Endodermal cell (in vitro differentiated cells): ENCODE results near the gene LAMC1. TPM values are rescaled to one million over a fixed set of nuclear protein-coding genes. Genes with fewer than 3 reads are reported as not detected.

Source experiments
- DNase-seq: peaks from one replicate; pipeline ENCODE4 v3.0.0-alpha.2; 2017
- H3K27ac ChIP-seq: 2 replicates; pipeline ENCODE4 v1.5.1; 2013; ENCODE audit warnings: mild to moderate bottlenecking, low read depth, low read length, moderate library complexity
- H3K27me3 ChIP-seq: 2 replicates; pipeline ENCODE4 v1.6.1; 2013; ENCODE audit warnings: mild to moderate bottlenecking, low read length, moderate library complexity; ENCODE audit not compliant: insufficient read depth, control insufficient read depth, poor library complexity, severe bottlenecking
- H3K36me3 ChIP-seq: 2 replicates; pipeline ENCODE4 v1.7.0; 2013; ENCODE audit warnings: mild to moderate bottlenecking, low read length, moderate library complexity; ENCODE audit not compliant: control insufficient read depth, insufficient read depth
- H3K4me1 ChIP-seq: one replicate; pipeline ENCODE4 v1.7.0; 2013; ENCODE audit warnings: low read length; ENCODE audit not compliant: control insufficient read depth, insufficient read depth
- H3K4me3 ChIP-seq: 2 replicates; pipeline ENCODE4 v1.5.1; 2013; ENCODE audit warnings: mild to moderate bottlenecking, low read length, moderate library complexity
- H3K9ac ChIP-seq: 2 replicates; pipeline ENCODE4 v1.6.1; 2013; ENCODE audit warnings: mild to moderate bottlenecking, low read length, moderate library complexity; ENCODE audit not compliant: poor library complexity, severe bottlenecking; ENCODE audit errors: extremely low read depth
- H3K9me3 ChIP-seq: 2 replicates; pipeline ENCODE4 v1.6.1; 2013; ENCODE audit warnings: mild to moderate bottlenecking, low read length, moderate library complexity; ENCODE audit not compliant: control insufficient read depth
- H3K27ac Mint-ChIP-seq: 2 replicates; pipeline ENCODE4 v1.8.0; 2020; ENCODE audit warnings: mixed read lengths
- H3K27me3 Mint-ChIP-seq: 2 replicates; pipeline ENCODE4 v1.8.0; 2021; ENCODE audit warnings: mild to moderate bottlenecking, mixed read lengths; ENCODE audit not compliant: insufficient read depth
- H3K36me3 Mint-ChIP-seq: 2 replicates; pipeline ENCODE4 v1.8.0; 2020; ENCODE audit warnings: low read depth, mixed read lengths
- H3K4me1 Mint-ChIP-seq: 2 replicates; pipeline ENCODE4 v1.8.0; 2020; ENCODE audit warnings: mixed read lengths
- H3K4me3 Mint-ChIP-seq: 2 replicates; pipeline ENCODE4 v1.8.0; 2020; ENCODE audit warnings: mild to moderate bottlenecking, moderate library complexity, mixed read lengths
- H3K9me3 Mint-ChIP-seq: 2 replicates; pipeline ENCODE4 v1.8.0; 2020; ENCODE audit warnings: mild to moderate bottlenecking, mixed read lengths
- whole genome bisulfite sequencing, 2 experiments: methylation state at CpG; one replicate each; pipeline versions ENCODE4 v1.1.5 to v1.1.7; 2013; ENCODE audit warnings: missing lambda C conversion rate in 2 of 2, mixed read lengths in 1 of 2; ENCODE audit not compliant: insufficient coverage in 1 of 2, insufficient read length in 1 of 2; 5-methylcytosine and 5-hydroxymethylcytosine counted together
- total RNA-seq, 2 donors: library from RNA; stranded (reverse); fragmentation: NEBNext Ultra II Directional in 1 of 2; extraction: Animal tissue kit (Norgen Biotek cat#: 25700) in 1 of 2; gene quantifications; 2 replicates in 1 of 2; 3 replicates in 1 of 2; pipeline ENCODE4 v1.2.1, GENCODE V29; 2021
- TF ChIP-seq, protein P1 (sequence below): fragments of 200-600 bp; sonication (generic); conservative IDR thresholded peaks from 2 replicates; pipeline ENCODE4 v1.5.0; 2021; ENCODE audit warnings: antibody characterized with exemption, mild to moderate bottlenecking

LAMC1 gene
- total RNA-seq, 2 donors from 2014 or later: 47.9 to 58.8 TPM

DNA sequence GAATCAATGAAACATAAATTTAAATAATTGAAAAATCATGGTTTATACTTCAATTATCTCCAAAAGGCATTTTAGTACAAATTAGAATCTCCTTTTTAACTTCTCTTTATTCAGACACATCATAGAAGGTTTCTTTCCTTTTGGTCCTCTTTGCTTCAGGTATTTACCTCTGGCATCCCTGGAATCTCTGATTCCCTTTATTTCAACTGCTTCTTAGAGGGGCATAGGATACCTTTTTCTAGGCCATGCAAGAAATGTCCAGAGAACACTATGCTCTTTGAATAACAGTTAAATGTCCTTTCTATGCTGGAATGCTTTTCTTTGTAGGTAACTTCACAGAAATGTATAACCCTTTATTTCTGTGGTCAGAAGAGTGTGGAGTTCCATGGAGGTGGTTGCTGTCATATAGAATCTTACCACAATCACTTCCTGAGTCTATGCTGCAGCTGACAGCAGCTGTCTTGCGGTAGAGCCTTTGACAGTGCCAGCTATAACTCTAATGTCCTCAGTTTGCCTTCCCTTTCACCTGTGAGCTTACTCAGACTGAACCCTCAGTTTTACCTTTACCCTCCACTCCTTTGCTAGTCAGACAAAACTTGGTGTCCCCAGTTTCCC lies 171.4 kb downstream of the LAMC1 start:
- no peak overlapping the region for H3K4me3 Mint-ChIP-seq
- H3K27ac ChIP-seq: no peak overlapping the region
- peaks cover 8% of the 10 kb centered on the region for H3K27me3 ChIP-seq
- no peaks in the 10 kb centered on the region for H3K9me3 ChIP-seq
- no peak overlapping the region for H3K4me3 ChIP-seq
- H3K36me3 ChIP-seq: no peaks in the 10 kb centered on the region
- H3K9me3 Mint-ChIP-seq: no peaks in the 10 kb centered on the region
- no peak overlapping the region for H3K9ac ChIP-seq
- H3K27me3 Mint-ChIP-seq: peaks cover 7% of the 10 kb centered on the region
- H3K4me1 Mint-ChIP-seq: peaks cover 13% of the 10 kb centered on the region
- DNase-seq: no peak
- no peaks in the 10 kb centered on the region for H3K36me3 Mint-ChIP-seq
- TF ChIP-seq, protein P1, sequence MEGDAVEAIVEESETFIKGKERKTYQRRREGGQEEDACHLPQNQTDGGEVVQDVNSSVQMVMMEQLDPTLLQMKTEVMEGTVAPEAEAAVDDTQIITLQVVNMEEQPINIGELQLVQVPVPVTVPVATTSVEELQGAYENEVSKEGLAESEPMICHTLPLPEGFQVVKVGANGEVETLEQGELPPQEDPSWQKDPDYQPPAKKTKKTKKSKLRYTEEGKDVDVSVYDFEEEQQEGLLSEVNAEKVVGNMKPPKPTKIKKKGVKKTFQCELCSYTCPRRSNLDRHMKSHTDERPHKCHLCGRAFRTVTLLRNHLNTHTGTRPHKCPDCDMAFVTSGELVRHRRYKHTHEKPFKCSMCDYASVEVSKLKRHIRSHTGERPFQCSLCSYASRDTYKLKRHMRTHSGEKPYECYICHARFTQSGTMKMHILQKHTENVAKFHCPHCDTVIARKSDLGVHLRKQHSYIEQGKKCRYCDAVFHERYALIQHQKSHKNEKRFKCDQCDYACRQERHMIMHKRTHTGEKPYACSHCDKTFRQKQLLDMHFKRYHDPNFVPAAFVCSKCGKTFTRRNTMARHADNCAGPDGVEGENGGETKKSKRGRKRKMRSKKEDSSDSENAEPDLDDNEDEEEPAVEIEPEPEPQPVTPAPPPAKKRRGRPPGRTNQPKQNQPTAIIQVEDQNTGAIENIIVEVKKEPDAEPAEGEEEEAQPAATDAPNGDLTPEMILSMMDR: no peak
- H3K4me1 ChIP-seq: no peaks in the 10 kb centered on the region
- no peak overlapping the region for H3K27ac Mint-ChIP-seq
- 88 to 96% methylated on average over 1 of the region's 1 CpG for WGBS, 2 experiments

DNA sequence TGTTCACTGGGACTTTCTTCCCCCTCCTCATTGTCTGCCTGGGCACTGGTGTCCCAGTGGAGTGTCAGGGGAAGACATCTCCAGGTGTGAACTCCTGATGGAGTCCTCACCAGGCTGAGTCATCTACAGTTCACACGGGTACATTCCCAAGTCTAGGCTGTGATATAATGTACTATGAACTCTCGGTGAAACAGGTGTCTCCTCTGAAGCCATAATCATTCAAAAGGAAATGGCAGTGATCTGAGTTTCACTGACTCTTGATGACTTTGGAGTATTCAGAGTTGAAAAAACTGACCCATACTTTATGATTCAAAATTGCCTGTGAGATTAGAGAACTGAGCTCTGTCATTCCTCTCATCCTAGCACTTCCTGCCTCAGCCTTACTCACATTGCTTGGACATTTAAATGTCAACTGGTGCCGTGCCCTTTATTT lies 171.9 kb downstream of the LAMC1 start:
- DNase-seq: no peak
- no peaks in the 10 kb centered on the region for H3K36me3 Mint-ChIP-seq
- Histone ChIP-seq H3K4me1 (no peaks in the 10 kb centered on the region), H3K36me3 (no peaks in the 10 kb centered on the region), H3K4me3 (no peak overlapping the region), H3K27me3 (peaks cover 3% of the 10 kb centered on the region), H3K9me3 (no peaks in the 10 kb centered on the region), H3K27ac (no peak overlapping the region), H3K9ac (no peak overlapping the region)
- H3K27me3 Mint-ChIP-seq: peaks cover 4% of the 10 kb centered on the region
- no peak overlapping the region for H3K27ac Mint-ChIP-seq
- peaks cover 13% of the 10 kb centered on the region for H3K4me1 Mint-ChIP-seq
- 59 to 73% methylated on average over 2 to 3 of the region's 3 CpGs for WGBS, 2 experiments
- H3K4me3 Mint-ChIP-seq: no peak overlapping the region
- H3K9me3 Mint-ChIP-seq: no peaks in the 10 kb centered on the region
- TF ChIP-seq, protein P1: no peak

Other genes starting within 250 kb of the LAMC1 start
- gene NPL, start 233.6 kb upstream of the LAMC1 start, total RNA-seq: 1 to 10 TPM; 5.8 to 8.7 TPM
- 100 to 1,000 TPM; 264 to 278 TPM for gene DHX9, start 184.1 kb upstream of the LAMC1 start, total RNA-seq
- gene SHCBP1L, start 70.3 kb upstream of the LAMC1 start, total RNA-seq: not detected
- 1 to 10 TPM; 2.8 to 4.8 TPM for gene LAMC2, start 162.8 kb downstream of the LAMC1 start, total RNA-seq